ENCODE measurements around the gene HFE.

Gene HFE

GRCh38 chr6:26140967-26141294 is 53.7 kb downstream of the HFE start (continued):
- TF ChIP-seq CREB5 (CRISPR knock-in tag; IDR thresholded peaks at IDR 0.05; ENCODE audit: low read depth) (no peak), CSRNP3 (CRISPR knock-in tag; IDR thresholded peaks at IDR 0.05) (no peak), ZFP3 (CRISPR knock-in tag; IDR thresholded peaks at IDR 0.05) (no peak)

GRCh38 chr6:26141378-26141904 is 54.2 kb downstream of the HFE start:
- peak; percentile 57 for ATAC-seq
- TF ChIP-seq SNAI2 (CRISPR knock-in tag; IDR thresholded peaks at IDR 0.05) = no peak
- no peak for TF ChIP-seq ESRRG (CRISPR knock-in tag; IDR thresholded peaks at IDR 0.05)
- TF ChIP-seq CSRNP3 (CRISPR knock-in tag; IDR thresholded peaks at IDR 0.05) = no peak
- TF ChIP-seq PATZ1 (CRISPR knock-in tag; IDR thresholded peaks at IDR 0.05; ENCODE audit: borderline replicate concordance) = no peak
- no peak for TF ChIP-seq CREB5 (CRISPR knock-in tag; IDR thresholded peaks at IDR 0.05; ENCODE audit: low read depth)
- no peak for TF ChIP-seq CSDC2 (CRISPR knock-in tag; IDR thresholded peaks at IDR 0.05)
- no peak for TF ChIP-seq ZFP3 (CRISPR knock-in tag; IDR thresholded peaks at IDR 0.05)
- no peak for TF ChIP-seq ZNF8 (CRISPR knock-in tag; IDR thresholded peaks at IDR 0.05)
- no peak for TF ChIP-seq RARB (CRISPR knock-in tag; IDR thresholded peaks at IDR 0.05)
- TF ChIP-seq ZNF70 (CRISPR knock-in tag; IDR thresholded peaks at IDR 0.05) = no peak
- TF ChIP-seq OSR1 (CRISPR knock-in tag; IDR thresholded peaks at IDR 0.05) = no peak
- no peak for TF ChIP-seq TOX (CRISPR knock-in tag; IDR thresholded peaks at IDR 0.05; ENCODE audit: borderline replicate concordance)
- no peak for TF ChIP-seq TCF4 (CRISPR knock-in tag; IDR thresholded peaks at IDR 0.05; ENCODE audit: borderline replicate concordance)
- TF ChIP-seq ZFP30 (CRISPR knock-in tag; IDR thresholded peaks at IDR 0.05) = no peak

GRCh38 chr6:26142026-26142425 is 54.8 kb downstream of the HFE start:
- no peak for TF ChIP-seq SNAI2 (CRISPR knock-in tag; IDR thresholded peaks at IDR 0.05)
- peak; percentile 20; the same call in 1 of the 3 replicates for ATAC-seq
